Stimulated activated CD4-positive, alpha-beta T cell treated with anti-CD3 and anti-CD28 coated beads, Interleukin-4, amount 100 ng/mL, for 24 hours (primary cell): ENCODE measurements around the gene COL23A1.
A peak's percentile ranks its signal among the peaks of the same experiment; 100 is the strongest.
"Not testable (repeated sequence)": the region's sequence is repeated elsewhere in the genome, so short reads cannot be mapped to it uniquely, and the experiment has no call there.

Experiments used
- DNase-seq: peaks from one replicate; pipeline ENCODE4 v3.0.0-alpha.2; 2020

The COL23A1 gene

GRCh38 chr5:178247481-178248456 lies 342.4 kb downstream of the COL23A1 start:
- DNase-seq, result no peak

GRCh38 chr5:178246624-178247279 lies 343.4 kb downstream of the COL23A1 start:
- no peak for DNase-seq

- no peak for DNase-seq
Measured at GRCh38 chr5:178245389-178245788, 344.8 kb downstream of the COL23A1 start.

- no peak for DNase-seq
Measured at GRCh38 chr5:178244576-178244975, 345.6 kb downstream of the COL23A1 start.

- DNase-seq, result no peak
Measured at GRCh38 chr5:178242416-178242815, 347.8 kb downstream of the COL23A1 start.

- no peak for DNase-seq
Measured at GRCh38 chr5:178241688-178242231, 348.4 kb downstream of the COL23A1 start.

GRCh38 chr5:178241231-178241663 lies 348.9 kb downstream of the COL23A1 start:
- no peak for DNase-seq

GRCh38 chr5:178240766-178241165 lies 349.4 kb downstream of the COL23A1 start:
- no peak for DNase-seq

- DNase-seq, result no peak
Measured at GRCh38 chr5:178240341-178240741, 349.9 kb downstream of the COL23A1 start.

- DNase-seq, result not testable (repeated sequence)
Measured at GRCh38 chr5:178239626-178240301, 350.4 kb downstream of the COL23A1 start.

- no peak for DNase-seq
Measured at GRCh38 chr5:178238711-178239592, 351.2 kb downstream of the COL23A1 start.

GRCh38 chr5:178238313-178238635 lies 351.9 kb downstream of the COL23A1 start:
- no peak for DNase-seq

- no peak for DNase-seq
Measured at GRCh38 chr5:178237431-178238312, 352.5 kb downstream of the COL23A1 start.

GRCh38 chr5:178236679-178237078 lies 353.5 kb downstream of the COL23A1 start:
- no peak for DNase-seq

- DNase-seq, result no peak
Measured at GRCh38 chr5:178236126-178236525, 354.1 kb downstream of the COL23A1 start.

- no peak for DNase-seq
Measured at GRCh38 chr5:178235588-178235974, 354.6 kb downstream of the COL23A1 start.

- peak; percentile 77 for DNase-seq
Measured at GRCh38 chr5:178234750-178235587, 355.2 kb downstream of the COL23A1 start.

- no peak for DNase-seq
Measured at GRCh38 chr5:178234121-178234749, 356.0 kb downstream of the COL23A1 start.

GRCh38 chr5:178232920-178233429 lies 357.2 kb downstream of the COL23A1 start:
- DNase-seq, result no peak
